HuH-7 (cell line): ENCODE results near the gene DBR1.
"Not testable (repeated sequence)": the region's sequence is repeated elsewhere in the genome, so short reads cannot be mapped to it uniquely, and the experiment has no call there.

ENCODE experiments used
- DNase-seq: peaks from one replicate; pipeline ENCODE4 v3.0.0; 2011; ENCODE audit warnings: low spot score

DBR1 gene

DNA sequence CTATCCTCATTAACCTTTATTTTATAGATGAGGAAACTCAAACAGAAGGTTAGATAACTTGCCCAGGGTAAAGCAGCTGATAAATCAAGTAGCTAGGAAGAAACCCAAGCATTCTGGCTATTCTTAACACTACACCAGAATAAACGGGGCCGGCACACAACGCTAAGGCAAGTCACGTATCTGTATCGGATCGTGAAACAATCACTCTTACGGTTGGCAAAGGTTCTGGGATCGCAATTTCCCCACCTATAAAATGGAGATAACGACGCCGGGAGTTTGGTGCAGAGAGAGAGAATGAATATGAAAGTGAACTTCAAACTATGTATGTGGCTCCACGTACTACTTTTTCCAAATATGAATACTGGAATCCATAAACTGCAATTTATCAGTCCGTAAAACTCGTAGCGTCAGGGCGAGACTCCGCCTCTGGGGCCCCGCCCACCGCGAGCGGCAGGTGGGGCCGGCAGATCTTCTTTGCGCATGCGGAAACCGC, 12.1 kb upstream of the DBR1 start:
- peak; percentile 38 for DNase-seq

DNA sequence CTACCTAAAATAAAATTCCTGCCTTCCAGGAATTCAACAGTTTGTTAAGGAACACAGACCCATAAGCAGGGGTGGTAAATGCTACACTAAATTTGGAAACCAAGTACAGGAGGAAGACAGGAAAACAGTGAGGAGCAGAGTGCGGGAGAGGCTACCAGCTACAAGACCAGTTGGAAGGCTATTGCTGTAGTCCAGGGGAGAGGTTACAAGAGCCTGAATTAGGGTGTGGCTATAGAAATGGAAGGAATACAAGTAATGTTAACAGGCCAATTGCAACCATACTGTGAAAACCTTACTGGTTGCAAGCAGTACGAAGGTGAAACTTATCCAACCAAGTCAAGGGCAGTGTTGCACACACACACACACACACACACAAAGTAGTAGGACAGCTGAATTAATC, 11.5 kb upstream of the DBR1 start:
- no peak for DNase-seq

DNA sequence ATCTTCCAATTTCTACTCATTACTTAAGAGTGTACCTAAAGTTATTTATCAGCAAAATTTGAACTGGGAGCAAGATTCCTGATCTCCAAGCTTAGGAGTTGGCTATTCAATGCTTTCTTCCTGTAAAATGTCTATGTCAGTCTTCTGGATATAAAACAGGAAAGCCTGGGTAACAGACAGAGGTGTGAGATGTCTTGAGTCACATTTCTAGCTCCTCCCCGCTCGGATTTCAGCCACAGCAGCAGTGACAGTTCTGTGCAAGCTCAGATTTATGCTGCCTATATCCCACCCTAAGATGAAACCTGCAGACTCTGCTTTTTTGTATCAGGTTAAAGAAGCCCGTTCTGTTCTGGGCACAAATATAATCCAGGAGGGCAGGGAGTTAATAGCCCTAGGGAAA, 10.3 kb upstream of the DBR1 start:
- DNase-seq, result no peak

DNA sequence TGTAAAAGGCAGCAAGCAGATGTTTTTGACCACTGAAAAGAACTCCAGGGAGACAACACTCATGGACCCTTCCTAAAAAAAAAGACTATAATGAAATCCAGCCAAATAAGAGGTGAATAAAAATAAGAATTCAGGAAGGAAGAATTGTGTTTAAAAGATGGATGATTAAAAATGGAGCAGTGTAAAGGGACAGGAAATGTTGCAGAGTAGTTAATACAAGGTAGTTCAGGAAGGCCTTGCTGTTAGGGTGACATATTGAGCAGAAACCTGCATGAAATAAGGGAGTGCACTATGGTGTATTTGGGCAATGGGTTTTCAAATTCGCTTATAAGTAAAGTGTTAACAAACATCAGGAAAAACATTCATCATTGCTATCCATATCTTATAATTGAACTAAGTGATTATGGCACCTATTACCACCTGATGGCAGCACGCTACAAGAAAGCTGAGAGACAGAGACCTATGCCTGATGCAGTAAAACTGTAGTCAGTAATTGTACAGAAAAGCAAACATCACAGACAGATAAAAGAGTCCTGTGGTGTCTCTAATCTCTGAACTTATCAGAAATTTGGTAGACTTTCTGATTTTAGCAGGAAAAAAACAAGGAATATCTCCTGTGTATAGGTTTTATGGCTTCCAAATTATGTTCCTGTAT, 5.8 kb upstream of the DBR1 start:
- DNase-seq, result peak; percentile 51

DNA sequence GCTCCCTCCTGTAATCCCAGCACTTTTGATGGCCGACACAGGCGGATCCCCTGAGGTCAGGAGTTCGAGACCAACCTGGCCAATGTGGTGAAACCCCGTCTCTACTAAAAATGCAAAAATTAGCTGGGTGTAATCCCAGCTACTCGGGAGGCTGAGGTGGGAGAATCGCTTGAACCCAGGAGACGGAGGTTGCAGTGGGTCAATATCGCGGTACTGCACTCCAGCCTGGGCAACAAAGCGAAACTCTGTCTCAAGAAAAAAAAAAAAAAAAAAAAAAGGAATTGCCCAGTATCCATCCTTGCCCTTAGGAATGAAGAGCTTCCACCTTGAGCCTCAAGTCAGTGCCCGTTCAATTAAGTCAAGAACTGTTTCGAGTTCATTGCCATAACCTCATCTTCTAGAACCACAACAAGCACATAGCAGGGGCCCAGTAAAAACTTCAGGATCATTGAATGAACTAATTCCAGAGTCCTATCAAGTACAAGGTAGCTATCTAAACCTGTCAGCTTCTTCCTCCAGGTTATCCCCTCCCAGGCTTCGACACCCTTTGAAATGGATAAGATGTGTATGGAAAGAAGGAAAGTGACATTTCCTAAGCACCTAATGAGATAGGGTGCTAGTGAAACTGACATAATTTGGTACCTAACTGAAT, 826 bp downstream of the DBR1 start:
- no peak for DNase-seq

DNA sequence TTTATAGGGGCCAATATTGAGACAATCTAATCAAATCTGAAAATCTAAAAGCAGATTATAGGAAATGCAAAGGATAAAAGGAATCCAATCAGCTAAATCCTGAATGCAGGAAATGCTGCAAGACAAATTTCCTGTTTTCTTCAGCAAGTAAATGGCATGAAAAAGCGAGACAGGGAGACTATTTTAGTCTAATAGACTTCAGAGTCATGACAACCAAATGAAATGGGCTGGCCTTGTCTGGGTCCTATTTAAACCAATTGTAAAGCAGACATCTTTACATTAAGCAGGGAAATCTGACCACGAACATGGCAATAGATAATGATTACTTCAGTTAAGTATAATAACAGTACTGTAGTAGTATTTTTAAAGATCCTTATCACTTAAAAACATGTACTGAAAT, 2.1 kb downstream of the DBR1 start:
- DNase-seq, result no peak

DNA sequence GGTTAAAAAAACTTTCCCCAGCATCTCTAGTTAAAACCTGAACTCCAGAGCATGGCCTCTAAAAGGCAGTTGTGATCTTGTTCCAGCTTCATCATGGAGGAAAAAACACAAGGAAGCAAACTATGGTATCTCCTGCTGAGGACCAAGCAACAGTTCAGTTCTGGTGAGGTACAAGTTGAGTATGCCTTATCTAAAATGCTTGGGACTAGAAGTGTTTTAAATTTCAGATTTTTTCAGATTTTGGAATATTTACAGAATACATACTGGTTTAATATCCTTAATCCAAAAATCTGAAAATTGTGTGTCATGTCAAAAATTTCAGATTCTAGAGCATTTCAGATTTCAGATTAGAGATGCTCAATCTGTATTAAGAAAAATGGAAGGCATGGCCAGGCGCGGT, 9.7 kb downstream of the DBR1 start:
- no peak for DNase-seq

DNA sequence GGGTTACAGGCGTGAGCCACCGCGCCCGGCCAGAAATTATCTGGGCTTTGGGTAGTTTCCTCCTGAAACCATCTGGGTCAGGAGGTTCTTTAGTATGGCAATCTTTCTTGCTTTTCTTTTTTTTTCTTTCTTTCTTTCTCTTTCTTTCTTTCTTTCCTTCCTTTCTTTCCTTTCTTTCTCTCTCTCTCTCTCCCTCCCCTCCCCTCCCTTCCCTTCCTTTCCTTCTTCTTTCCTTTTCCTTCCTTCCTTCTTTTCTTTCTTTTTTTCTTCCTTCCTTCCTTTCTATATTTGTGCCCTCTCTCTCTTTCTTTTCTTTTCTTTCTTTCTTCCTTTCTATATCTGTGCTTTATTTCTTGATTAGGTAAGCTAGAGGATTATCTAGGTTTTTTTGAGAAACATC, 17.0 kb downstream of the DBR1 start:
- DNase-seq, result no peak

DNA sequence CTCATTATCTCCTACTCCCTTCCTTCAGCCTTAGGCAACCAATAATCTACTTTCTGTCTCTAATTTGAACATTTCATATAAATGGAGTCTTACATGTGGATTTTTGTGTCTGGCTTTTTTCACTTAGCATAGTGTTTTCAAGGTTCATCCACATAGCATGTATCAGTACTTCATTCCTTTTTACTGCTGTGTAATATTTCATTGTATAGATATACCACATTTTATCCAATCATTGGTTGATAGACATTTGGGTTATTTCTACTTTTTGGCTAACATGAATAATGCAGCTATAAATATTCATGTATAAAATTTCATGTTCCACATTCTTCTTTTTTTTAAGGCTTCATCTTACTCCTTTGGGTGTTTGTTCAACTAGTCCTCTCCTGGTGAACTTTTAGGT, 20.2 kb downstream of the DBR1 start:
- no peak for DNase-seq

DNA sequence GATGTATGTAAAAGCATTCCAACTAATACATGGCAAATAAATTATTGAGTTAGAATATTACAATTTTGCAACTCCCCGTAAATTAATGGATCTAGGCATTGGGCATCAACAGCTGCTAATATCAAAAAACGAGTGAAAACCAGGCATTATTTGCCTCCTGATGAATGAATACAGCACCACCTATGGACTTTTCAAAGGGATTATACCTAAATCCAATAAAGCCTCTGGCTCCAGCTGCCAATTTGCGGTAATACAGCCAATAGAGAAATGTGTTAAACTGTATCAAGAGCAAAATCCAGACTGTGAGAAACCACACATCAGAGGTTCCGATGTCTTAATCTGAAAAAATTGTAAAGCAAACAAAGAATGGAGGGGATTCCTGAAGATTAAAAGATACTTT, 26.2 kb downstream of the DBR1 start:
- no peak for DNase-seq

DNA sequence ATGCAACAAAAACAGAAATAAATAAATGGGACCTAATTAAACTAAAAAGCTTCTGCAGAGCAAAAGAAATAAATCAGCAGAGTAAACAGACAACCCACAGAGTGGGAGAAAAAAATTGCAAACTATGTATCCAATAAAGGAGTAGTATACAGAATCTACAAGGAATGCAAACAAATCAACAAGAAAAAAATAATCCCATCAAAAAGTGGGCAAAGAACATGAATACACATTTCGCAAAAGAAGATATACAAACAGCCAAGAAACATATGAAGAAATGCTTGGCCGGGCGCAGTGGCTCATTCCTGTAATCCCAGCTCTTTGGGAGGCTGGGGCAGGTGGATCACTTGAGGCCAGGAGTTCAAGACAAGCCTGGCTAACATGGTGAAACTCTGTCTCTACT, 32.5 kb downstream of the DBR1 start:
- DNase-seq, result not testable (repeated sequence)

DNA sequence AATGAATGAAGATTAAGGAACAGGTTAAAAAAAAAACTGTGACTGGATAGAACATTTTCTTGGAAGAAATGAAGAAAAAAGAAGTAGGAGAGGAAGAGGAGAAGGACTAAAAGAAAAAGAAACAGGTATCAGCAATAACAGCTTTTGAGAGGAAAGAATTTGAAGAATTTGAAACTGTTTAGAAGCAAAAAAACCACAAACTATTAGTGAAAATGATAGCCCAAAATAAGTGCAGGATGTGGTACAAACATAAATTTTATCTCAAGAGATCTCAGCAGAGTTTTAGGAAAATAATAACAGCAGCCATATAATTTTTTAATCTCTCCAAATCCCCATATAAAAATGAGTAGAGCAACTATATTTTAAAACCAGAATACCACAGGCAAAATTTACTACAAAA, 33.8 kb downstream of the DBR1 start:
- no peak for DNase-seq

DNA sequence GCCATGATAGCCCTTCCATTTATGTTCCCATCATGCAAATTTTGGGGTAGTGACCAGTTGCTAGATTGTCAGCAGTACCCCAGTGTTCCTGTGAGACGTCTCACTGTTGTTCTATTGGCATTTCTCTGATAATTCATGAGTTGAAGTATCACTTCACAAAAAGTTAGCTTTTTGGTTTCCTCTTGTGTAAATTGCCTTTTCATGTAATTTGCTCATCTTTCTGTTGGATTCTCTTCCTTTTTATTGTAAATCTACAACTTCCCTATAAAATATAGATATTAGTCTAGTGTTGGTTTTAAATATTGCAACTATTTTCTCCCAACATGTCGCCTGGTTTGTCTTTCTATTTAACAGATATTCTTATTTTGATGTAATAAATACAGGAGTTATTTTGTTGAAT, 35.0 kb downstream of the DBR1 start:
- no peak for DNase-seq

DNA sequence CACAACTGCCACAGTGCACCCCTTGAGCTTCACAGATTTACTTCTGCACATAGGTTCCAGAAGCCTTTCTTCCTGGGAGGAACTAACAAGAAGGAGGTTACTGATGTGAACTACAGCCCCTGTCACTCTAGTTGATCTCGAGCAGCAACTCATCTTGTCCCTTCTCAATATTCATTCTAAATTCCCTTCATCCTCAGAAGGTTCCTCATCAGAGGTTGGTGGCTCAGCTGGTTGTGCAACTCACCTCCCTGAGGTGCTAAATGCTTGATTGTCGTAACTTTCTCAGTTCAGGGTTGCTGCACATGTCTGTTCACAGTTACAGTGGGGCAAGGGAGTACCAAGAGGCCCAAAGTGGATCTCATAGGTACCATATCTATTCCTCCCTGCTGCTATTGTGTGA, 36.9 kb downstream of the DBR1 start:
- no peak for DNase-seq

DNA sequence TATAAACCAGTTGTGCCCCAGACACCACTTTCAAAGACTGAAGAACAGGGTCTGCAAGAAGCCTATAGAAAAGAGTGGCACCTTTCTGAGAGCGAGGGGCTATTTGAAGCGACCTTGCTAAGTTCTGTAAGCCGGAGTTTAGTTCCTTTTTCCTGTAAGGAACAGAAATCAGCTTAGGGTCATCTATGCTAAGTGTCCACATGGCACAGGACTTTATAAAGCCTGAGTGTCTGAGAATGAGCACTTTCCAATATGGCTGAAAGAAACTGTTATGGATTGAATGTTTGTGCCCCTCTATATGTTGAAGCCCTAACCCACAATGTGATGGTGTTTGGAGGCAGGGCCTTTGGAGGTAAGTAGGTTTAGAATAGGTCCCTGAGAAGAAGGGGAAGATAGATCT, 38.5 kb downstream of the DBR1 start:
- DNase-seq, result no peak

DNA sequence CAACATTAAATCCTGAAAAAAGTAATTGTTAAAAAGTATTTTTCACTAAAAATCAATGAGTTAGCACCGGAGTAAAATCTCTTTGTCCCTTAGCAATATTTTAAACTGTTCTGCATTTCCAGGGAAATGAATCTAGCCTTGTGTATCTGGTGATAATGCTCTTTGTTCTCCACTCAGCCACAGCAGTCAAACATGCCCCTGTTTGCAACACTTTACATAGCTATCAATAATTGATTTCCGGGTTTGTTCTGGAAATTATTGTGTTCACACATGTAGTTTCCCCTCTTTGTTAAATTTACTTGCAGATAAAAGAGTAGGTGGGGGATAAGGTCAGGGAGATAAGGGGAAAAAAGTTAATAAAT, 38.9 kb downstream of the DBR1 start:
- DNase-seq, result no peak

DNA sequence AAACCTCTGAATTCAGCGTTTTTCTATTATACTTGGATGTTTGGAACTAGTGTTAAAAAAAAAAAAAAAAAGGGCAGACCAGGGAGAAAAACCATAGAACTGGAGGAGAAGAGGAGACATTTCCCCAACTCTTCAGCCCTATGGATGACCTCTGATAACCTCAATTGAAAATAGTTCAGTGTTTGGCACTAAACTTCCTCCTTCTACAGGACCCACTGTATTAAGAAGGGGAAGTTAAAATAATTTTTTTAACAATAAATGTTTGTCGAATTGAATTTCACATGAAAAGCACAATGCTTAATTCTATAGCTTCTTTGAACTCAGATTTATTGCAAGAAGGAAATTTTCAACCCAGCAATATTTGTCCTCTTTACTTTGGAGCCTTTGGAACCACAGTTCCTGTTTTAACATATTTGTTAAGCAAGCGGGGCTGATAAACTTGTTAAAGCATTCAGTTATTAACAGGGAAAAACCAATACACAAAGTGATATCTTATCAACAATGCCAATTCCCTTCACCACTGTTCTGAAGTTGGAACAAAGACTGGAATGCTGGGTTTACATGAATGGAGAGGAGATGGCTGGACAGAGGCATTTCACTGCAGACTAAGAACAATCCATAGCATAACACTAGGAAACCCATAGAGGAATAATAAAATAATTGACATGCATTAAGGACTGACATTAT, 39.4 kb downstream of the DBR1 start:
- no peak for DNase-seq

DNA sequence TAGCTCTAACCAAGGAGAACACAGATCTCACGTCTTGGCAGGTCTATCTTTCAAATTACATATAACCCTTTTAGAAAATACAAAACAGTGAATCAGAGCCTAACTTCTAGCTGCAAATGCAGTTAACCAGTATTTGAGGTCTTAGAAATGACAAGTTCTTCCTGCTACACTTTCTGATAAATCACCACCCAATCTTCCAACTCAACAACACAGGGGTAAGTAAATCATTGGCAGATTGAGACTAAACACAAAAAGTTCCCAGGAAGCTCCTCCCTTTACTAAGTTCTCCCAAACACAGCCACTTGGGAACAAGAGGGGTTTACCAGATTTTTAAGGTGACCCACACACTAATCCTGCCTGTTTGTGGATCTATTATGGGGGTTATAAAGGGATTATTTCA, 42.5 kb downstream of the DBR1 start, which contains the start of gene A4GNT:
Gene A4GNT, minus strand, starts transcription at position 152 of the 400 bp plus-strand sequence. CDS start 1,134 bp downstream, outside the sequence.
- no peak for DNase-seq

DNA sequence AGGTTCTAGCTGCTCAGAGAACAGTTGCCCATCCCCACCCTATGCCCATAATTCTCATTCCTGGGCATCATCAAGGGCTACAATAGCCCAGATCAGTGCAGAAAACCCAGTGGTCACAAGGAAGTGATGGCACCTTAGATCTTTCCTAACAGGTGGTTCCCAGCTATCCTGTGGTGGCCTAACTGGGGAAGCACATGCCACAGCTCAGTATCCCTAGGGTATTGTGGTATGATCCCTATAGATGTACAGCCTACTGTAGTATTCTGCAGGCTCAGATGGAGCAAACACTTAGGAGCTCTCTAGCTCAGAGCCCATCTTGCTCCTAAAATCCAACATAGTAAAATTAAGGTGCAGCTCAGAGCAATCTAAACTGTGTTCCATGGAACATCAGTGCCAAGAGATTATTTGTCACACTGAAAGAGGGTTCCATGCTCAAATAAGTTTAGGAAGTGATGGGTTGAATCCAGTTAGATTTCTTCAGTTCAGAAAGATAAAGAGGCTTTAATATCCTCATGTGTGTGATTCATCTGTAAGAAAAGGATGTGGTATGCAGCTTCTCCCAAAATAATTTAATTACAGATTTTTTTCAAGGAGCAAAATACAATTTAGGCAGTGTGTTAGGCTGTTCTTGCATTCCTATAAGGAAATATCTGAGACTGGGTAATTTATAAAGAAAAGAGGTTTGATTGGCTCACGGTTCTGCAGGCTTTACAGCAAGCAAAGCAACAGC, 46.9 kb downstream of the DBR1 start:
- no peak for DNase-seq

DNA sequence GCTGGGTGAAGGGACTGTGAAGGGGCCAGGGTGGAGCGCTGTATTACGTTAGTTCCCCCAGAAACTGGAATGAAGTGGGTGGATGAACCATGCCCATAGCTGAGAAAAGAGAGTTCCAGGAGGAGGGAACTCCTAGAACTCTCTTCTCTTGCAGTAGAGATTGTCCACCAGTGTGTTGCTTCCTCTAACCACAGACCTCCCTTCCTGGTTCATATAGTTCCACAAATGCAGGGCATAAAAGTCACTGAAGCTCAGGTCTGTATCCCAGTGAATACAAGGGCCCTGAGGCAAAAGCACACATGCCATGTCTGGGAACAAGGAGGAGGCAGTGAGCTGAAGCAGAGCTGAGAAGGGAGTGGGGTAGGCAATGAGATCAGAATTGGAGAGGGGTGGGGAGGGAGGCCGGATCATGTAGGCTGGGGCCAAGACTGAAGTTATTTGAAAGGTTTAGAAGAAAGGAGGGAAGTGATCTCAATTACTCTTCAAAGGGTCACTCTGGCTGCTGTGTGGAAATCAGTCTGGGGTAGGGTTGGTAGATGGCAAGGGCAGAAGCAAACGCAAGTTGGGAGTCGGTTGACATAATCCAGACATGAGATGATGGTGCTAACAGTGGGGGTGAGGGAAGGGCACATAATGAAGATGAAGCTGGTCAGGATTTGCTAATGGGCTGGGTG, 49.0 kb downstream of the DBR1 start:
- no peak for DNase-seq

DNA sequence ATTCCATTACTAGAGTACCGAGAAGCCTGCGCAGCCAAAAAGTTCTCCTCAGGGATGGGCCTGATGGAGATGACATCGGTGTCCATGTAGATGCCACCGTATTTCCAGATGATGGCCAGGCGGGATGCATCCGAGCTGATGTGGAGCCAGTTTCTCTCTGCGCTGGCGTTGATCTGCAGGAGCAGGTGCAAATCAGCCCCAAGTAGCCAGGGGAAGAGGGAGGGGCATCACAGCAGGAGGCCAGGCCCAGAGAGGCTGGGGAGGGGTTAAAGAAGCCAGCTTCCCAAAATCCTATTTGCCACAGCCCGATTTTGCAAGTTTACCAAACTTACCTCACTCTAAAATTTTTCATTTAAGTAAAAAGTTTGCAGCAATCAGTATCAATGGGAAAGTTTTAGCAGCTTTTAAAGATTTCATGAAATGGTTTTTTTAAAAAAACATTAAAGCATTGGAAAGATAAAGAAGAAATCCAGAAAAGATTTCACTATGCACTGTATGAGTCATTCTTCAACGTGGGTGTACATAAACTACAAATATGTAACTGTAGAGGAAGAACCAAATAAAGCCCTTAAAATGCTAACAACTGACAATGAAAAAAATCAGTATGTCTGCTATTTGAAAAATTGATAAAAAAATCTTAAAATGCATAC, 49.9 kb downstream of the DBR1 start:
- DNase-seq, result no peak

DNA sequence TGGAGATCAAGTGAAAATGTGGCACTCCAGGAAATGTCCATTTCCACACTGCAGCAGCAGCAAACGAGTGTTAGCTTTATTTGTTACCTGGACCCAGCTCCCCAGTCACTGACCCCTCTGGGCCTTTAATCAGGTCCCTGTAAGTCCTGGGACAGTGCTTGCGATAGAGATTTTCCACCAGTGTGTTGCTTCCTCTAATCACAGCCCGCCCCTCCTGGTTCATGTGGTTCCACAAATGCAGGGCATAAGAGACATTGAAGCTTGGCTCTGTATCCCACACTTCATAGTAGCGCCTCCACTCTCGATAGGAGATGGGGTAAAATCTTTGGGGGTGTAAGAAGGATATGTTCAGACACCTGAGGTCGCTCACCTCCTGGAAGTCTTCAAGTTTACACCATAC, 50.5 kb downstream of the DBR1 start:
- no peak for DNase-seq
